Central memory CD8-positive, alpha-beta T cell (primary cell): ENCODE measurements around the gene FIBP.
A peak's percentile ranks its signal among the peaks of the same experiment; 100 is the strongest.
"Not testable (repeated sequence)": the region's sequence is repeated elsewhere in the genome, so short reads cannot be mapped to it uniquely, and the experiment has no call there.

Experiments
- ATAC-seq: fragments of 150-1000 bp; cut with Tn5 transposase; replicated peaks from 2 replicates; pipeline ENCODE4 v1.10.0; 2022; ENCODE audit warnings: mild to moderate bottlenecking, moderate FRiP score, moderate number of reproducible peaks; ENCODE audit not compliant: poor library complexity, severe bottlenecking; ENCODE audit errors: extremely low read depth
- DNase-seq, 2 donors: peaks; one replicate each; pipeline ENCODE4 v3.0.0; 2021; ENCODE audit warnings: low spot score in 2 of 2
- H3K27ac Mint-ChIP-seq: one replicate; pipeline ENCODE4 v1.8.0; 2022; ENCODE audit warnings: low read depth, mild to moderate bottlenecking, moderate library complexity, mixed read lengths
- H3K27me3 Mint-ChIP-seq: one replicate; pipeline ENCODE4 v1.8.0; 2022; ENCODE audit warnings: mixed read lengths
- H3K36me3 Mint-ChIP-seq: one replicate; pipeline ENCODE4 v1.8.0; 2022; ENCODE audit warnings: mild to moderate bottlenecking, moderate library complexity, mixed read lengths; ENCODE audit not compliant: insufficient read depth
- H3K4me1 Mint-ChIP-seq: one replicate; pipeline ENCODE4 v1.8.0; 2022; ENCODE audit warnings: mixed read lengths
- H3K4me3 Mint-ChIP-seq: one replicate; pipeline ENCODE4 v1.8.0; 2022; ENCODE audit warnings: mild to moderate bottlenecking, moderate library complexity, mixed read lengths
- H3K9me3 Mint-ChIP-seq: one replicate; pipeline ENCODE4 v1.8.0; 2022; ENCODE audit warnings: mixed read lengths

Gene FIBP

GRCh38 chr11:65854852-65855837, 33.1 kb downstream of the FIBP start:
- peaks cover 58% of the 10 kb centered on the region for H3K36me3 Mint-ChIP-seq
- no peak for DNase-seq
- H3K27ac Mint-ChIP-seq: peak overlapping the region; percentile 72
- ATAC-seq: no peak
- H3K4me1 Mint-ChIP-seq: peaks cover 54% of the 10 kb centered on the region
- no peaks in the 10 kb centered on the region for H3K27me3 Mint-ChIP-seq
- peak overlapping the region; percentile 88 for H3K4me3 Mint-ChIP-seq
- no peaks in the 10 kb centered on the region for H3K9me3 Mint-ChIP-seq

- Mint-ChIP-seq H3K4me1 (peaks cover 47% of the 10 kb centered on the region), H3K4me3 (peak overlapping the region; percentile 65), H3K9me3 (no peaks in the 10 kb centered on the region), H3K36me3 (peaks cover 56% of the 10 kb centered on the region), H3K27me3 (no peaks in the 10 kb centered on the region), H3K27ac (peak overlapping the region; percentile 72)
- DNase-seq: no peak
- no peak for ATAC-seq
These were observed 34.1 kb downstream of the FIBP start for GRCh38 chr11:65854161-65854592.

- Mint-ChIP-seq H3K4me3 (peak overlapping the region; percentile 31), H3K27ac (peak overlapping the region; percentile 72), H3K36me3 (peaks cover 53% of the 10 kb centered on the region), H3K27me3 (no peaks in the 10 kb centered on the region), H3K4me1 (peaks cover 40% of the 10 kb centered on the region), H3K9me3 (no peaks in the 10 kb centered on the region)
- DNase-seq (no peak), ATAC-seq (no peak)
These were observed 34.9 kb downstream of the FIBP start for GRCh38 chr11:65853246-65853979.

GRCh38 chr11:65852508-65853245, 35.6 kb downstream of the FIBP start:
- Mint-ChIP-seq H3K4me3 (no peak overlapping the region), H3K36me3 (peaks cover 47% of the 10 kb centered on the region), H3K27ac (no peak overlapping the region), H3K27me3 (no peaks in the 10 kb centered on the region), H3K4me1 (peaks cover 36% of the 10 kb centered on the region), H3K9me3 (no peaks in the 10 kb centered on the region)
- no peak for ATAC-seq
- DNase-seq: no peak

- H3K27ac Mint-ChIP-seq: no peak overlapping the region
- H3K4me3 Mint-ChIP-seq: no peak overlapping the region
- H3K27me3 Mint-ChIP-seq: no peaks in the 10 kb centered on the region
These were observed 36.3 kb downstream of the FIBP start for GRCh38 chr11:65851811-65852507.

GRCh38 chr11:65851083-65851579, 37.1 kb downstream of the FIBP start:
- peaks cover 34% of the 10 kb centered on the region for H3K36me3 Mint-ChIP-seq
- no peak for DNase-seq
- no peaks in the 10 kb centered on the region for H3K9me3 Mint-ChIP-seq
- H3K4me1 Mint-ChIP-seq: peaks cover 28% of the 10 kb centered on the region
- no peak overlapping the region for H3K27ac Mint-ChIP-seq
- ATAC-seq: no peak
- no peaks in the 10 kb centered on the region for H3K27me3 Mint-ChIP-seq
- H3K4me3 Mint-ChIP-seq: no peak overlapping the region

More at GRCh38 chr11:65851811-65852507, 36.3 kb downstream of the FIBP start:
- ATAC-seq (no peak), DNase-seq (no peak)
- Mint-ChIP-seq H3K36me3 (peaks cover 42% of the 10 kb centered on the region), H3K9me3 (no peaks in the 10 kb centered on the region), H3K4me1 (peaks cover 36% of the 10 kb centered on the region)

GRCh38 chr11:65850217-65851082, 37.8 kb downstream of the FIBP start:
- no peaks in the 10 kb centered on the region for H3K9me3 Mint-ChIP-seq
- H3K4me3 Mint-ChIP-seq: no peak overlapping the region
- no peak for ATAC-seq
- DNase-seq: no peak
- peaks cover 26% of the 10 kb centered on the region for H3K4me1 Mint-ChIP-seq
- H3K27ac Mint-ChIP-seq: no peak overlapping the region
- H3K27me3 Mint-ChIP-seq: no peaks in the 10 kb centered on the region
- peaks cover 29% of the 10 kb centered on the region for H3K36me3 Mint-ChIP-seq

GRCh38 chr11:65849771-65850216, 38.5 kb downstream of the FIBP start:
- Mint-ChIP-seq H3K27me3 (no peaks in the 10 kb centered on the region), H3K36me3 (peaks cover 24% of the 10 kb centered on the region), H3K4me3 (no peak overlapping the region), H3K4me1 (peaks cover 23% of the 10 kb centered on the region), H3K9me3 (no peaks in the 10 kb centered on the region), H3K27ac (no peak overlapping the region)
- ATAC-seq (no peak), DNase-seq (no peak)

- Mint-ChIP-seq H3K27ac (no peak overlapping the region), H3K4me1 (peaks cover 19% of the 10 kb centered on the region), H3K36me3 (peaks cover 19% of the 10 kb centered on the region), H3K4me3 (no peak overlapping the region), H3K9me3 (no peaks in the 10 kb centered on the region), H3K27me3 (no peaks in the 10 kb centered on the region)
- DNase-seq: no peak
- ATAC-seq: no peak
These were observed 38.9 kb downstream of the FIBP start for GRCh38 chr11:65849366-65849765.

GRCh38 chr11:65848693-65849092, 39.6 kb downstream of the FIBP start:
- H3K36me3 Mint-ChIP-seq: peaks cover 13% of the 10 kb centered on the region
- not testable (repeated sequence) for H3K27me3 Mint-ChIP-seq, H3K9me3 Mint-ChIP-seq, DNase-seq, ATAC-seq, H3K27ac Mint-ChIP-seq, H3K4me3 Mint-ChIP-seq
- peaks cover 12% of the 10 kb centered on the region for H3K4me1 Mint-ChIP-seq

GRCh38 chr11:65847746-65848145, 40.5 kb downstream of the FIBP start:
- DNase-seq (no peak), ATAC-seq (no peak)
- H3K9me3 Mint-ChIP-seq: no peaks in the 10 kb centered on the region
- H3K4me1 Mint-ChIP-seq: peaks cover 6% of the 10 kb centered on the region
- no peak overlapping the region for H3K4me3 Mint-ChIP-seq
- peaks cover 9% of the 10 kb centered on the region for H3K36me3 Mint-ChIP-seq
- H3K27me3 Mint-ChIP-seq: no peaks in the 10 kb centered on the region
- no peak overlapping the region for H3K27ac Mint-ChIP-seq
